Transverse colon (tissue), 4 donors: ENCODE data around the gene N4BP2. TPM values are rescaled to one million over a fixed set of nuclear protein-coding genes. Genes with fewer than 3 reads are reported as not detected.

Experiments used
- DNase-seq: peaks from one replicate; pipeline ENCODE4 v3.0.0-alpha.2; 2019
- H3K27ac ChIP-seq, 4 donors: fragments of 200-600 bp; sonication (generic); 2 replicates each; pipeline ENCODE4 v1.5.1; 2016 to 2018; ENCODE audit warnings: inconsistent platforms in 4 of 4
- H3K27me3 ChIP-seq: fragments of 200-600 bp; sonication (generic); 2 replicates; pipeline ENCODE4 v1.5.1; 2017; ENCODE audit warnings: inconsistent platforms
- H3K36me3 ChIP-seq, 4 donors: fragments of 200-600 bp; sonication (generic); 2 replicates each; pipeline ENCODE4 v1.5.1; 2017 to 2019; ENCODE audit warnings: inconsistent platforms in 4 of 4
- H3K4me1 ChIP-seq, 4 donors: fragments of 200-600 bp; sonication (generic); 2 replicates each; pipeline ENCODE4 v1.5.1; 2017 to 2020; ENCODE audit warnings: inconsistent platforms in 4 of 4
- H3K4me3 ChIP-seq, 4 donors: fragments of 200-600 bp; sonication (generic); 1 replicate in 1 of 4; 2 replicates in 3 of 4; pipeline versions ENCODE4 v1.5.1 to v1.6.1; 2017 to 2019; ENCODE audit warnings: inconsistent platforms in 4 of 4
- H3K9me3 ChIP-seq, 2 donors: fragments of 200-600 bp; sonication (generic); 2 replicates each; pipeline ENCODE4 v1.5.1; 2017 to 2019; ENCODE audit warnings: inconsistent platforms in 2 of 2
- EP300 ChIP-seq: sonication (generic); formaldehyde crosslinking; IDR thresholded peaks from one replicate; pipeline ENCODE4 v1.6.1; 2017; ENCODE audit warnings: antibody characterized with exemption, low read depth
- POLR2A ChIP-seq: fragments of 450-650 bp; IDR thresholded peaks from one replicate; pipeline ENCODE4 v1.6.1; 2016; ENCODE audit warnings: antibody characterized with exemption, mild to moderate bottlenecking, moderate library complexity
- POLR2AphosphoS5 ChIP-seq, 3 donors: sonication (generic); formaldehyde crosslinking; IDR thresholded peaks; one replicate each; pipeline ENCODE4 v1.6.1; 2016; ENCODE audit warnings: antibody characterized with exemption in 3 of 3
- WGBS, 2 donors: methylation state at CpG; one replicate each; pipeline ENCODE4 v1.1.5; 2018; ENCODE audit warnings: low coverage in 1 of 2; 5-methylcytosine and 5-hydroxymethylcytosine counted together
- in situ Hi-C, 4 donors: fragments of 200-750 bp; cut with MboI; loops; one replicate each; pipeline versions ENCODE4 v1.15.0 to v1.15.1; 2017; ENCODE audit warnings: low sequenced_read_pairs in 3 of 4, low pct_ligation_motif_present in 1 of 4, low pct_unique_long_range_greater_than_20kb in 1 of 4
- intact Hi-C: fragments of 100-400 bp; cut with DNase I; formaldehyde crosslinking; loops from one replicate; pipeline ENCODE4 v1.15.1; 2023; ENCODE audit warnings: low total_unique reads
- total RNA-seq, 4 donors: library from RNA; depleted of rRNA; stranded (reverse); fragments of >200 nt; gene quantifications; one replicate each; pipeline ENCODE4 v1.1.0, GENCODE V29; 2016
- TF ChIP-seq, protein P1 (sequence below), 5 experiments: fragments of 200-600 bp in 3 of 5; fragments of 450-650 bp in 2 of 5; sonication (generic) in 3 of 5; IDR thresholded peaks; 1 replicate in 2 of 5; 2 replicates in 3 of 5; pipeline ENCODE4 v1.5.1; 2016 to 2017; ENCODE audit warnings: antibody characterized with exemption in 5 of 5, inconsistent platforms in 3 of 5, mild to moderate bottlenecking in 2 of 5, moderate library complexity in 1 of 5

N4BP2 gene
- total RNA-seq, 4 donors from 2014 or later, result 7.9 to 19.5 (median 12.5) TPM

DNA sequence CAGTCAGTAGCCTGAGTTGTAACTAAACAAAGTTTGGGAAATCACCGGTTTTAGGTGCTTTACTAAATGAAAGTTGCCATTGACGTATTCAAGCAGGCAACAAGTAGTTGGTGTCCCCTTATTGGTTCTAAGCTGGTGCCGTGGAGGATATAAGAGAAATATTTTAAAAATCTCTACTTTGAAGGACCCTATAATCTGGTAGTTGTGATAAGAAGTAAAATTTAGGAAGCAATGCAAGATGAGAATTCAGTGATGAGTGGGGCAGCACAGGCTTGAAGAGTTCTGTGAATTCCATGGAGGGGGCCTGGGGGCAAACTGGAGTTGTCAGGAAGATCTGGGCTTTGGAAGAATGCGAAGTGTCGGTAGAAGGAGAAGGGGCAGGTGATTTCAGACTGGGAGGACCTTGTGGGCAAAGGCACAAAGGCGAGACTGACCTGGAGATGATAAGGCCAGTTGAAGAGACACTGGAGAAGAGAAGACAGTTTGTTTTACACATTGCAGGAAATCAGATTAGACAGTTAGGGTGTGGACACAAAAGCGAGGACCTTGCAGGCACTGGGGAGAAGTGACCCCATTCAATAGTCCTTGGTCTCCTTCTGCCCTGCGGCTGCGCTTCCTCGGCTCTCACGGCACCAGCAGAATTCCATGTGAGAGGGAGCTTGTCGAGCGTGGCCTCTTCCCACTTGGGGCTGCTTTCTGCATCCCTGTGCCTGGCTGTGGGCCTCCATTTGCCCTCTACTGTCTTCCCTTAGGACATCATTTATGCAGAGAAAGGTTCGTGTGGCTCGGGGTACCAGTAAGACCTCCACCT lies 141.4 kb downstream of the N4BP2 start:
- peaks cover 20% of the 10 kb centered on the region for H3K27me3 ChIP-seq
- H3K9me3 ChIP-seq, result no peaks in the 10 kb centered on the region
- TF ChIP-seq EP300 (no peak), POLR2A (peak; percentile 32), POLR2AphosphoS5 (IDR thresholded peaks at IDR 0.05) (peak in 1 of 3 donors; percentile 8)
- H3K27ac ChIP-seq, result peak overlapping the region; percentile 55 to 82 (median 72)
- H3K4me1 ChIP-seq, result peaks cover 2 to 12% (median 5%) of the 10 kb centered on the region in 4 donors
- WGBS, 2 donors, result 61 to 80% methylated on average over 5 to 15 of the region's 15 CpGs
- peak; percentile 22 for DNase-seq
- peak overlapping the region in 3 of 4 donors; percentile 9 to 40 (median 19) for H3K4me3 ChIP-seq
- intact Hi-C loops, result no loop called here
- H3K36me3 ChIP-seq, result no peaks in the 10 kb centered on the region
- in situ Hi-C loops, result no loop called here

DNA sequence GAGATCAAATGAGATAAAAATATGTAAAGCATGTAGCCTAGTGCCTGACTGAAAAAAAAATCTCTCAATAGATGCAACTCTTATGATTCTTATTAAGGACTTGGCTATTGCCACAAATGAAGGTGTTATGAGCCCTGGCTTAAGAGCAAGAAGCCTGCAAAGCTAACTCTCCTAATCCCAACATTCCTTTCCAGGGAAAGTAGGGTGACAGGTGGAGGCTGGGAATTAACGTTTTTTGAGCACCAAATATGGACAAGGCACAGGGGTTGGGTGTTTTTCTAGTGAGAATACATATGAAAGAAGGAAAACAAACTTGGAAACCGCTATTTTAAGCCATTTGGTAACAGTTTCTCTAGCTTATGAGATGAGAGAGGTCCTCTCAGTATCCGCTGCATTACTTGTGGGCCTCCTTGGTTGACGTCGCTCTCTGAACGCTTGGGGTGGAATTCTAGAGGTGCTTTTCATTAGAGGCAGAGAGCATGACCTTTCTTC lies 142.6 kb downstream of the N4BP2 start:
- no peak for TF ChIP-seq EP300
- TF ChIP-seq POLR2AphosphoS5 (IDR thresholded peaks at IDR 0.05), result no peak
- TF ChIP-seq POLR2A, result no peak
- TF ChIP-seq, protein P1, sequence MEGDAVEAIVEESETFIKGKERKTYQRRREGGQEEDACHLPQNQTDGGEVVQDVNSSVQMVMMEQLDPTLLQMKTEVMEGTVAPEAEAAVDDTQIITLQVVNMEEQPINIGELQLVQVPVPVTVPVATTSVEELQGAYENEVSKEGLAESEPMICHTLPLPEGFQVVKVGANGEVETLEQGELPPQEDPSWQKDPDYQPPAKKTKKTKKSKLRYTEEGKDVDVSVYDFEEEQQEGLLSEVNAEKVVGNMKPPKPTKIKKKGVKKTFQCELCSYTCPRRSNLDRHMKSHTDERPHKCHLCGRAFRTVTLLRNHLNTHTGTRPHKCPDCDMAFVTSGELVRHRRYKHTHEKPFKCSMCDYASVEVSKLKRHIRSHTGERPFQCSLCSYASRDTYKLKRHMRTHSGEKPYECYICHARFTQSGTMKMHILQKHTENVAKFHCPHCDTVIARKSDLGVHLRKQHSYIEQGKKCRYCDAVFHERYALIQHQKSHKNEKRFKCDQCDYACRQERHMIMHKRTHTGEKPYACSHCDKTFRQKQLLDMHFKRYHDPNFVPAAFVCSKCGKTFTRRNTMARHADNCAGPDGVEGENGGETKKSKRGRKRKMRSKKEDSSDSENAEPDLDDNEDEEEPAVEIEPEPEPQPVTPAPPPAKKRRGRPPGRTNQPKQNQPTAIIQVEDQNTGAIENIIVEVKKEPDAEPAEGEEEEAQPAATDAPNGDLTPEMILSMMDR (IDR thresholded peaks at IDR 0.05), result no peak
- H3K27ac ChIP-seq, result peak overlapping the region; percentile 55 to 82 (median 72)
- H3K4me3 ChIP-seq, result peak overlapping the region in 2 of 4 donors; percentile 0 to 40
- peaks cover 17% of the 10 kb centered on the region for H3K27me3 ChIP-seq
- no peak for DNase-seq
- 0 to 64% methylated on average over 1 to 6 of the region's 6 CpGs for WGBS, 2 donors
- no peaks in the 10 kb centered on the region for H3K36me3 ChIP-seq
- in situ Hi-C loops (no loop called here), intact Hi-C loops (no loop called here)
- peaks cover 2 to 6% (median 4%) of the 10 kb centered on the region in 4 donors for H3K4me1 ChIP-seq
- no peaks in the 10 kb centered on the region for H3K9me3 ChIP-seq

DNA sequence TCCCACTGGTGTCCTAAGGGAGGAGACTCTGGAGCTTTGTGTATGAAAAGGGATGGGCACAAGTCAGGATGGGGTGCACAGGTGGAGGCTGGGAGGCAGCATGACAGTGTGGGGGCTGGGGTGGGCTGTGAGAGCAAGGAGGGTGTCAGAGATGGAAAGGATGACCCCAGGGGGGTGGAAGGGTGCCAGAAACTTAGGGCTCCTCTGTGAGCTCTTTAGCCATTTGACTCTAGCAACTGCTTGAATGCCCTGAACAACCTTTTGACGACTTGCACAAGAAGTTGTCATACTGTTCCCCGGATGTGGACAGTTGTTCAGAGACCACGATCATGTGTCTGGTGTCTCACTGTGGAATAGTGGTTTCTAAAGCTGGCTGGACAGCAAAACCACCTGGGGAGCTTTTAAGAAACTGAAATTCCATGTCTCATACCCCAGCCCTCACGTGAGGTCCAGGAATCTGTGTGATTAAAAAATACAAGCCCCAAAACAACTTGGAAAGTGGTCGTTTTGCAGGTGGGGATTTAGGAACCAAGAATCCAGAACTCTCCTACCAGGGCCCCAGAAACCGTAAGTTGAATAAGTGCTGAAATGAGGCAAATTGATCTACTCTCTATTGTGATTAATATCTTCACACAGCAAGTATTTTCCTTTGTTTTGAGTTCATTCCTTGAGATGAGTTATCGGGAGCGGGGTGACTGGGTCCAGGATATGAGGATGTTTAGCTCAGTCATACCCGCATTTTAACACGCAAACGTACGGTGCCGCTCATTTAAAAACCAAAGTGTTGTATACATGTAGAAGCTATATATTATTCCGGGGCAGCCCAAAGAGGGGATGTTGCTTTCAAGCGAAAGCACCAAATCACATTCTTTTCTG lies 143.6 kb downstream of the N4BP2 start:
- TF ChIP-seq, protein P1 (IDR thresholded peaks at IDR 0.05), result no peak
- TF ChIP-seq POLR2A, result peak; percentile 67
- TF ChIP-seq POLR2AphosphoS5 (IDR thresholded peaks at IDR 0.05), result peak; percentile 36 to 81 (median 75)
- peaks cover 0 to 4% (median 0%) of the 10 kb centered on the region in 4 donors for H3K4me1 ChIP-seq
- H3K27me3 ChIP-seq, result peaks cover 15% of the 10 kb centered on the region
- peak; percentile 60 for DNase-seq
- intact Hi-C loops, result no loop called here
- peak overlapping the region; percentile 55 to 82 (median 72) for H3K27ac ChIP-seq
- no peaks in the 10 kb centered on the region for H3K36me3 ChIP-seq
- peak overlapping the region in 1 of 4 donors; percentile 40 for H3K4me3 ChIP-seq
- in situ Hi-C loops, result no loop called here
- 63 to 72% methylated on average over 11 to 15 of the region's 15 CpGs for WGBS, 2 donors
- H3K9me3 ChIP-seq, result no peaks in the 10 kb centered on the region

DNA sequence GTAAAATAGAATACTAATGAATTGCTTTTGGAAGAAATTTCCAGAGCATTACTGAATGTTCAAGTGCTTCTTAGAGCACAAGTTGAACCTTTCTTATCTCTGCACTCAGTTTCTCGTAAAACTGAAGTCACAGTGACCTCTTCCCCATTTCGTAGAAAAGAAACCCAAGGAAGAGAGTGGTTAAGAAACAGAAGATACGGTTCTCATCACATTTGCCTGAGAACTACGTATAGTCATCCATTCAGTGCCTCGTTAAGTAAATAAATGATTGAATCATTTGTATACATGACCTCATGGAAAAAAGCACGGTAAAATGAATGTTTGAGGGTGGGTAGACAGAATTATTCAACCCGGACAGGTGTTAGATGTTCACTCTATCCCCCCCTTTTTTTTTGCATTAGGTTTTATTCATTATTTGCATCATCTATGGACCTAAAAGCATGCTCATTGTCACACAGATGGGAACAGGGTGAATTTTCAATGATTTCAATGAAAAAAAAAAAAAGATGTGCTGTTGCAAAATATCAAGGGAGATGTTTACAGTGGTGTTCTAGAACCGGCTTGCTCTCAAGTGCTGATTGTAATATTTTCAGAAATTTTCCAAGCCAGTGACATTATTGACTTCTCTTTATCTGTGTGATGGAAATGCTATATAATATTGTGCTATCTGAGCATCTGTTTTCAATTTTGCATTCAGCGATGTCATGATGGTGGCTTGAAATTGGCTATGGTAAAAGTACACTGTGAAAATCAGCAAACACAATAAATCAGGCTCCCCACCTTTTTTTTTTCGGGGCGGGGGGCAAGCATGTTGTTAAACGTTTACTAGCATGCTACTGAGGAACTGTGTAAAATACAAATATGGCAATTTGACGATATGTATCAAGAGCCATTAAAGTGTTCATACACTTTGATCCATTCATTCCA lies 144.5 kb downstream of the N4BP2 start:
- in situ Hi-C loops, result no loop called here
- DNase-seq, result no peak
- H3K27me3 ChIP-seq, result peaks cover 7% of the 10 kb centered on the region
- H3K4me1 ChIP-seq, result peaks cover 0 to 4% (median 0%) of the 10 kb centered on the region in 4 donors
- 21 to 25% methylated on average over 13 of the region's 13 CpGs for WGBS, 2 donors
- no peaks in the 10 kb centered on the region for H3K36me3 ChIP-seq
- peak overlapping the region; percentile 55 to 82 (median 72) for H3K27ac ChIP-seq
- TF ChIP-seq POLR2AphosphoS5 (IDR thresholded peaks at IDR 0.05) (peak in 2 of 3 donors; percentile 10 to 39), POLR2A (no peak), EP300 (no peak)
- TF ChIP-seq, protein P1 (IDR thresholded peaks at IDR 0.05), result no peak
- H3K4me3 ChIP-seq, result peak overlapping the region in 1 of 4 donors; percentile 40
- no peaks in the 10 kb centered on the region for H3K9me3 ChIP-seq
- intact Hi-C loops, result no loop called here
